ENCODE measurements around the gene MMP3.

- TF ChIP-seq CTCF (IDR thresholded peaks at IDR 0.05; ENCODE audit: low read length) (no peak), EZH2 (IDR thresholded peaks at IDR 0.05; ENCODE audit: borderline replicate concordance, low read length) (no peak)
Measured at GRCh38 chr11:102830001-102830727, 13.2 kb downstream of the MMP3 start.
